BJ (cell line): Measurements from ENCODE around the gene AMOTL2. TPM values are rescaled to one million over a fixed set of nuclear protein-coding genes. Genes with fewer than 3 reads are reported as not detected.

Experiments
- CTCF ChIA-PET: fragments of 350-600 bp; formaldehyde crosslinking; extraction: SDS; loops from one replicate; lab custom pipeline; 2021; ENCODE audit warnings: antibody characterized with exemption, inconsistent platforms; lab: Yijun Ruan, JAX
- POLR2A ChIA-PET: fragments of 300-600 bp; sonication (Branson Sonifier 250); formaldehyde crosslinking; extraction: SDS; loops from one replicate; lab custom pipeline; 2021; ENCODE audit warnings: antibody characterized with exemption; lab: Charles Lee
- DNase-seq: peaks from one replicate; pipeline ENCODE4 v3.0.0-alpha.2; 2011; ENCODE audit warnings: low read depth
- H3K27me3 ChIP-seq: 2 replicates; pipeline ENCODE4 v1.6.0; 2011; ENCODE audit warnings: low read length; ENCODE audit not compliant: control insufficient read depth, insufficient read depth
- H3K36me3 ChIP-seq: 2 replicates; pipeline ENCODE4 v1.5.1; 2011; ENCODE audit warnings: low read length; ENCODE audit not compliant: control insufficient read depth, insufficient read depth
- H3K4me3 ChIP-seq: 2 replicates; pipeline ENCODE4 v1.5.1; 2011; ENCODE audit warnings: low read depth, mild to moderate bottlenecking, control low read depth, low read length
- polyA plus RNA-seq: library from polyadenylated mRNA; depleted of rRNA; stranded (reverse); fragments of >200 nt; gene quantifications from 2 replicates; pipeline ENCODE4 v1.2.3, GENCODE V29; 2011
- TF ChIP-seq, protein P1 (sequence below): IDR thresholded peaks from 2 replicates; pipeline ENCODE4 v1.5.1; 2011; ENCODE audit warnings: low read depth, mild to moderate bottlenecking, control low read depth, inconsistent platforms, low read length, moderate library complexity; ENCODE audit not compliant: insufficient read depth

The AMOTL2 gene
- polyA plus RNA-seq, 1 experiment: 199 TPM

DNA sequence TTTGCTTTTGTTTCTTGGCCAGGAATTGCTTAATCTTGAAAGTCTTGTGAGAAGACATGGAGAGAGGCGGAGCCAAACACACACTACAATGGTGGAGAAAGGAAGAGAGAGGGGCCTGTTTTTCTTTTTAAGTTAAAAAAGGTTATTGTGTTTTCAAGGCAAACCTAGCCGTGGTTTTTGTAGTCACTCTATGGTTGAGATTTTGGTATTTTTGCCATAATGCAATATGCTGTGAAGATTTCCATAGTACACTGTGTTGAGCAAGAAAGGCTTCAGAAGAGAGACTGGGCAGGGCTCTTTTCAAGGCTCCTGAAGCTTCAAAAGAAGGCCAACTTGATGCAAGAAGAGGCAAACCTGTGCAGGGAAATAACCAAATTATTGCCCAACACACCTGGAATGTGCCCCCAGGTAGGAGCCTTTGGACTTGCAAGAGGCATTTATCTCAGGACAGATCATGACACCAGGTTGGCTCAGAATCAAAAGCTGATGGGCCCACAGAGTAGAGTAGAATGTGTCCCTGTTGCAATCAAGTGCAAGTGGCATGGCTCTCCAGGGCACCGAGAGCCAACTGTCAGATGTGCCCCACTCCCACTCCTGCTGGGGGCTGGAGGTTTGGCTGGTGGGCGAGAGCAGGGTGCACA is 22.1 kb downstream of the AMOTL2 start:
- H3K27me3 ChIP-seq: no peaks in the 10 kb centered on the region
- TF ChIP-seq, protein P1, sequence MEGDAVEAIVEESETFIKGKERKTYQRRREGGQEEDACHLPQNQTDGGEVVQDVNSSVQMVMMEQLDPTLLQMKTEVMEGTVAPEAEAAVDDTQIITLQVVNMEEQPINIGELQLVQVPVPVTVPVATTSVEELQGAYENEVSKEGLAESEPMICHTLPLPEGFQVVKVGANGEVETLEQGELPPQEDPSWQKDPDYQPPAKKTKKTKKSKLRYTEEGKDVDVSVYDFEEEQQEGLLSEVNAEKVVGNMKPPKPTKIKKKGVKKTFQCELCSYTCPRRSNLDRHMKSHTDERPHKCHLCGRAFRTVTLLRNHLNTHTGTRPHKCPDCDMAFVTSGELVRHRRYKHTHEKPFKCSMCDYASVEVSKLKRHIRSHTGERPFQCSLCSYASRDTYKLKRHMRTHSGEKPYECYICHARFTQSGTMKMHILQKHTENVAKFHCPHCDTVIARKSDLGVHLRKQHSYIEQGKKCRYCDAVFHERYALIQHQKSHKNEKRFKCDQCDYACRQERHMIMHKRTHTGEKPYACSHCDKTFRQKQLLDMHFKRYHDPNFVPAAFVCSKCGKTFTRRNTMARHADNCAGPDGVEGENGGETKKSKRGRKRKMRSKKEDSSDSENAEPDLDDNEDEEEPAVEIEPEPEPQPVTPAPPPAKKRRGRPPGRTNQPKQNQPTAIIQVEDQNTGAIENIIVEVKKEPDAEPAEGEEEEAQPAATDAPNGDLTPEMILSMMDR: no peak
- H3K4me3 ChIP-seq: no peak overlapping the region
- CTCF ChIA-PET: interaction anchor here (0.9 to 1.6 kb wide), 3 partner anchors 12 to 40 kb away, joined by 3 to 5 read pairs (median 3); no protein-coding TSS in a partner anchor
- peaks cover 27% of the 10 kb centered on the region for H3K36me3 ChIP-seq
- POLR2A ChIA-PET: interaction anchor here (1.1 kb wide), 1 partner anchor 17 kb away, joined by 3 read pairs; no protein-coding TSS in a partner anchor
- no peak for DNase-seq

- Histone ChIP-seq H3K27me3 (no peaks in the 10 kb centered on the region), H3K36me3 (peaks cover 19% of the 10 kb centered on the region), H3K4me3 (no peak overlapping the region)
- TF ChIP-seq, protein P1: no peak
- DNase-seq: no peak
- ChIA-PET POLR2A (no interaction called here), CTCF (interaction anchor here (1.6 kb wide), 1 partner anchor 11 kb away, joined by 3 read pairs; no protein-coding TSS in a partner anchor)
These were observed 22.8 kb downstream of the AMOTL2 start for GRCh38 chr3:134351427-134351826.

GRCh38 chr3:134350861-134351311 is 23.4 kb downstream of the AMOTL2 start:
- ChIA-PET CTCF (interaction anchor here (1.9 kb wide), 1 partner anchor 122 kb away, joined by 6 read pairs; no protein-coding TSS in a partner anchor), POLR2A (no interaction called here)
- TF ChIP-seq, protein P1: no peak
- Histone ChIP-seq H3K4me3 (no peak overlapping the region), H3K36me3 (peaks cover 16% of the 10 kb centered on the region), H3K27me3 (no peaks in the 10 kb centered on the region)
- DNase-seq: no peak

GRCh38 chr3:134350266-134350665 is 24.0 kb downstream of the AMOTL2 start:
- Histone ChIP-seq H3K4me3 (no peak overlapping the region), H3K36me3 (peaks cover 13% of the 10 kb centered on the region), H3K27me3 (no peaks in the 10 kb centered on the region)
- DNase-seq: no peak
- CTCF ChIA-PET: interaction anchor here (0.8 to 1.9 kb wide), 4 partner anchors 12 to 128 kb away, joined by 3 to 6 read pairs (median 4); no protein-coding TSS in a partner anchor
- POLR2A ChIA-PET: no interaction called here
- TF ChIP-seq, protein P1: no peak

GRCh38 chr3:134348524-134348923 is 25.7 kb downstream of the AMOTL2 start:
- Histone ChIP-seq H3K27me3 (no peaks in the 10 kb centered on the region), H3K36me3 (no peaks in the 10 kb centered on the region), H3K4me3 (no peak overlapping the region)
- DNase-seq: no peak
- TF ChIP-seq, protein P1: no peak
- POLR2A ChIA-PET: interaction anchor here (1.1 kb wide), 1 partner anchor 16 kb away, joined by 3 read pairs; no protein-coding TSS in a partner anchor
- CTCF ChIA-PET: interaction anchor here (0.5 to 2.2 kb wide), 4 partner anchors 10 to 127 kb away, joined by 3 to 6 read pairs (median 4); no protein-coding TSS in a partner anchor
